Keratinocyte (primary cell): ENCODE results near the gene NEURL1.

Experiments used
- EZH2 ChIP-seq: IDR thresholded peaks from one replicate; pipeline ENCODE4 v1.6.1; 2012; ENCODE audit warnings: inconsistent platforms, mild to moderate bottlenecking, low read length, moderate library complexity
- TF ChIP-seq, protein P1 (sequence below), 3 experiments: IDR thresholded peaks in 1 of 3; conservative IDR thresholded peaks in 1 of 3; optimal IDR thresholded peaks in 1 of 3; 2 replicates in 2 of 3; 3 replicates in 1 of 3; pipeline versions ENCODE3 to v1.5.1; 2011; ENCODE audit warnings: low read length in 3 of 3, mild to moderate bottlenecking in 3 of 3, moderate library complexity in 2 of 3, control low read depth in 1 of 3, inconsistent platforms in 1 of 3; ENCODE audit not compliant: insufficient read depth in 2 of 3; ENCODE audit errors: extremely low read depth in 1 of 3

DNA sequence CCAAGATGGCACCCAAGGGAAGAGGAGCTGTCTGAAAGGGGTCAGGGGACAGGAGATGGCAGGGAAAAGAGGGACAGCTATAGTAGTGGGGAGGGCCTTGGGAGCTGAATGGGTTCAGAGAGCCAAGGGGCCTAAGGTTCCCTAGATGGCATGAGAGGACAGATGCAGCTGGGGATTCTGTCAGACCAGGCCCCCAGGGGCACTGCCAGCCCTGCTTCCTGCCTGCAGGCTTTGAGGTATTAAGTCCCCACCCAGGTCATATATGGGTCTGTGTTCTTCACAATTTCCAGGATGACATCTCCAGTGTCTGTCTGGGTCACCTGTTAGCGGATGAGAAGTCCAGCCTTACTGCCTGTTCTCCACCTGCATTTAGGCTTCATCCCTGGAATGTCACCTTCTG is 56.7 kb downstream of the NEURL1 start:
- TF ChIP-seq, protein P1, sequence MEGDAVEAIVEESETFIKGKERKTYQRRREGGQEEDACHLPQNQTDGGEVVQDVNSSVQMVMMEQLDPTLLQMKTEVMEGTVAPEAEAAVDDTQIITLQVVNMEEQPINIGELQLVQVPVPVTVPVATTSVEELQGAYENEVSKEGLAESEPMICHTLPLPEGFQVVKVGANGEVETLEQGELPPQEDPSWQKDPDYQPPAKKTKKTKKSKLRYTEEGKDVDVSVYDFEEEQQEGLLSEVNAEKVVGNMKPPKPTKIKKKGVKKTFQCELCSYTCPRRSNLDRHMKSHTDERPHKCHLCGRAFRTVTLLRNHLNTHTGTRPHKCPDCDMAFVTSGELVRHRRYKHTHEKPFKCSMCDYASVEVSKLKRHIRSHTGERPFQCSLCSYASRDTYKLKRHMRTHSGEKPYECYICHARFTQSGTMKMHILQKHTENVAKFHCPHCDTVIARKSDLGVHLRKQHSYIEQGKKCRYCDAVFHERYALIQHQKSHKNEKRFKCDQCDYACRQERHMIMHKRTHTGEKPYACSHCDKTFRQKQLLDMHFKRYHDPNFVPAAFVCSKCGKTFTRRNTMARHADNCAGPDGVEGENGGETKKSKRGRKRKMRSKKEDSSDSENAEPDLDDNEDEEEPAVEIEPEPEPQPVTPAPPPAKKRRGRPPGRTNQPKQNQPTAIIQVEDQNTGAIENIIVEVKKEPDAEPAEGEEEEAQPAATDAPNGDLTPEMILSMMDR (optimal IDR thresholded peaks at IDR 0.05 in 1 of 3, IDR thresholded peaks at IDR 0.05 in 1 of 3, conservative IDR thresholded peaks at IDR 0.05 in 1 of 3; ENCODE audit: extremely low read depth in 1 of 3, insufficient read depth in 2 of 3, low read length in 3 of 3): no peak
- TF ChIP-seq EZH2: no peak
